GM19455 (cell line): ENCODE results near the gene ATL3.
"Not testable (repeated sequence)": the region's sequence is repeated elsewhere in the genome, so short reads cannot be mapped to it uniquely, and the experiment has no call there.

Experiments
- ATAC-seq: cut with Tn5 transposase; IDR thresholded peaks from one replicate; pipeline ENCODE4 v1.9.1; 2021; ENCODE audit not compliant: unreplicated experiment

ATL3 gene

GRCh38 chr11:63681321-63682065, 10.3 kb upstream of the ATL3 start, which contains the start of gene RTN3:
Gene RTN3, plus strand, starts transcription at chr11:63681500. Its CDS starts 137 bp downstream, at chr11:63681637.
- peak; percentile 82 for ATAC-seq

GRCh38 chr11:63680834-63681320, 9.7 kb upstream of the ATL3 start:
- ATAC-seq = no peak

- no peak for ATAC-seq
Observed at GRCh38 chr11:63673579-63673978, 2.4 kb upstream of the ATL3 start.

GRCh38 chr11:63672936-63673539, 1.9 kb upstream of the ATL3 start:
- ATAC-seq = no peak

- ATAC-seq = no peak
Observed at GRCh38 chr11:63672156-63672463, 934 bp upstream of the ATL3 start.

- peak; percentile 30 for ATAC-seq
Observed at GRCh38 chr11:63670433-63671321, 499 bp downstream of the ATL3 start.

GRCh38 chr11:63670096-63670432, 1.1 kb downstream of the ATL3 start:
- ATAC-seq = no peak

GRCh38 chr11:63667995-63668795, 3.0 kb downstream of the ATL3 start:
- no peak for ATAC-seq

GRCh38 chr11:63666874-63667273, 4.3 kb downstream of the ATL3 start:
- no peak for ATAC-seq

GRCh38 chr11:63663809-63664208, 7.4 kb downstream of the ATL3 start:
- no peak for ATAC-seq

GRCh38 chr11:63660972-63661371, 10.2 kb downstream of the ATL3 start:
- ATAC-seq = no peak

- no peak for ATAC-seq
Observed at GRCh38 chr11:63652671-63653070, 18.5 kb downstream of the ATL3 start.

GRCh38 chr11:63643205-63643604, 28.0 kb downstream of the ATL3 start:
- ATAC-seq = no peak

- no peak for ATAC-seq
Observed at GRCh38 chr11:63641727-63642126, 29.4 kb downstream of the ATL3 start.

GRCh38 chr11:63639199-63639832, 31.9 kb downstream of the ATL3 start:
- no peak for ATAC-seq

- ATAC-seq = not testable (repeated sequence)
Observed at GRCh38 chr11:63638436-63638835, 32.7 kb downstream of the ATL3 start.

GRCh38 chr11:63635762-63636465, 35.3 kb downstream of the ATL3 start:
- no peak for ATAC-seq

- ATAC-seq = no peak
Observed at GRCh38 chr11:63629426-63629825, 41.8 kb downstream of the ATL3 start.

- no peak for ATAC-seq
Observed at GRCh38 chr11:63623513-63624140, 47.5 kb downstream of the ATL3 start.
